Measurements from ENCODE around the gene CFAP47.
"Not testable (repeated sequence)": the region's sequence is repeated elsewhere in the genome, so short reads cannot be mapped to it uniquely, and the experiment has no call there.

The CFAP47 gene

GRCh38 chrX:36035550-36035949 is 116.0 kb downstream of the CFAP47 start:
- no peak overlapping the region for H3K4me3 ChIP-seq (replicated peaks; ENCODE audit: low read depth, low read length)
- TF ChIP-seq CTCF (IDR thresholded peaks at IDR 0.05; ENCODE audit: low read length, missing control alignments), result no peak
- DNase-seq (ENCODE audit: low read depth), result no peak

- H3K4me3 ChIP-seq (replicated peaks; ENCODE audit: low read depth, low read length), result no peak overlapping the region
- TF ChIP-seq CTCF (IDR thresholded peaks at IDR 0.05; ENCODE audit: low read length, missing control alignments), result no peak
Measured at GRCh38 chrX:36062778-36063177, 143.2 kb downstream of the CFAP47 start.

GRCh38 chrX:36071061-36071460 is 151.5 kb downstream of the CFAP47 start:
- no peak for TF ChIP-seq CTCF (IDR thresholded peaks at IDR 0.05; ENCODE audit: low read length, missing control alignments)
- H3K4me3 ChIP-seq (replicated peaks; ENCODE audit: low read depth, low read length), result no peak overlapping the region
- no peak for DNase-seq (ENCODE audit: low read depth)

More at GRCh38 chrX:36062778-36063177, 143.2 kb downstream of the CFAP47 start:
- DNase-seq (ENCODE audit: low read depth), result no peak

- H3K4me3 ChIP-seq (replicated peaks; ENCODE audit: low read depth, low read length); DNase-seq (ENCODE audit: low read depth): not testable (repeated sequence)
Measured at GRCh38 chrX:36075009-36075408, 155.5 kb downstream of the CFAP47 start.

- TF ChIP-seq CTCF (IDR thresholded peaks at IDR 0.05; ENCODE audit: low read length, missing control alignments), result no peak
- no peak overlapping the region for H3K4me3 ChIP-seq (replicated peaks; ENCODE audit: low read depth, low read length)
- DNase-seq (ENCODE audit: low read depth), result no peak
Measured at GRCh38 chrX:36083256-36083655, 163.7 kb downstream of the CFAP47 start.

- DNase-seq (ENCODE audit: low read depth), result no peak
- no peak for TF ChIP-seq CTCF (IDR thresholded peaks at IDR 0.05; ENCODE audit: low read length, missing control alignments)
- H3K4me3 ChIP-seq (replicated peaks; ENCODE audit: low read depth, low read length), result no peak overlapping the region
Measured at GRCh38 chrX:36087366-36087765, 167.8 kb downstream of the CFAP47 start.

GRCh38 chrX:36088939-36089338 is 169.4 kb downstream of the CFAP47 start:
- not testable (repeated sequence) for DNase-seq (ENCODE audit: low read depth); H3K4me3 ChIP-seq (replicated peaks; ENCODE audit: low read depth, low read length)

- H3K4me3 ChIP-seq (replicated peaks; ENCODE audit: low read depth, low read length), result no peak overlapping the region
- no peak for DNase-seq (ENCODE audit: low read depth)
- no peak for TF ChIP-seq CTCF (IDR thresholded peaks at IDR 0.05; ENCODE audit: low read length, missing control alignments)
Measured at GRCh38 chrX:36102425-36102824, 182.9 kb downstream of the CFAP47 start.

All from fibroblast of pulmonary artery (primary cell).